Activated T-helper 1 cell treated with anti-CD3 and anti-CD28 coated beads, Interleukin-12 subunit alpha, Interleukin-12 subunit beta, Interleukin-2, Interleukin-4 antibody, amounts not matched to agents 30 ng/mL and 10 ng/mL and 1 ng/mL, durations not matched to agents 14 hours and 24 hours and 36 hours (primary cell): ENCODE data around the gene OR1J2. TPM values are rescaled to one million over a fixed set of nuclear protein-coding genes. Genes with fewer than 3 reads are reported as not detected.

Source experiments
- DNase-seq: peaks from one replicate; pipeline ENCODE4 v3.0.0; 2021; ENCODE audit warnings: low spot score
- H3K27ac Mint-ChIP-seq: one replicate; pipeline ENCODE4 v1.8.0; 2021; ENCODE audit warnings: mild to moderate bottlenecking, mixed read lengths
- H3K27me3 Mint-ChIP-seq: one replicate; pipeline ENCODE4 v1.8.0; 2022; ENCODE audit warnings: mild to moderate bottlenecking, moderate library complexity, mixed read lengths; ENCODE audit not compliant: insufficient read depth
- H3K36me3 Mint-ChIP-seq: one replicate; pipeline ENCODE4 v1.8.0; 2021; ENCODE audit warnings: low read depth, mixed read lengths
- H3K4me1 Mint-ChIP-seq: one replicate; pipeline ENCODE4 v1.8.0; 2021; ENCODE audit warnings: low read depth, mixed read lengths
- H3K4me3 Mint-ChIP-seq: one replicate; pipeline ENCODE4 v1.8.0; 2021; ENCODE audit warnings: mild to moderate bottlenecking, moderate library complexity, mixed read lengths
- H3K9me3 Mint-ChIP-seq: one replicate; pipeline ENCODE4 v1.8.0; 2021; ENCODE audit warnings: mixed read lengths
- intact Hi-C: fragments of 100-400 bp; cut with micrococcal nuclease; formaldehyde crosslinking; loops from one replicate; pipeline ENCODE4 v1.15.1; 2024
- total RNA-seq: library from RNA; stranded (reverse); gene quantifications from 2 replicates; pipeline ENCODE4 v1.2.3, GENCODE V29; 2022

Gene OR1J2, protein sequence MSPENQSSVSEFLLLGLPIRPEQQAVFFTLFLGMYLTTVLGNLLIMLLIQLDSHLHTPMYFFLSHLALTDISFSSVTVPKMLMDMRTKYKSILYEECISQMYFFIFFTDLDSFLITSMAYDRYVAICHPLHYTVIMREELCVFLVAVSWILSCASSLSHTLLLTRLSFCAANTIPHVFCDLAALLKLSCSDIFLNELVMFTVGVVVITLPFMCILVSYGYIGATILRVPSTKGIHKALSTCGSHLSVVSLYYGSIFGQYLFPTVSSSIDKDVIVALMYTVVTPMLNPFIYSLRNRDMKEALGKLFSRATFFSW
- not detected in 2 replicates for total RNA-seq

DNA sequence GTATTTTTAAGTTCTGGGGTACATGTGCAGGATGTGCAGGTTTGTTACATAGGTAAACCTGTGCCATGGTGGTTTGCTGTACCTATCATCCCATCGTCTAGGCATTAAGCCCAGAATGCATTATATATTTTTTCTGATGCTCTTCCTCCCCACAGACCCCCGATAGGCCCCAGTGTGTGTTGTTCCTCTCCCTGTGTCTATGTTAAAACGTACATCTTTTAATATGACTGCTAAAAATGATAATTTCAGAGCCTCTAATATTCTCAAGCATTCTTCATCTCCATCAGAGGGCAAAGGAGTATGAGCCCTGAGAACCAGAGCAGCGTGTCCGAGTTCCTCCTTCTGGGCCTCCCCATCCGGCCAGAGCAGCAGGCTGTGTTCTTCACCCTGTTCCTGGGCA lies at the start of gene OR1J2:
OR1J2 (plus strand) TSS at position 301 of the 400 bp plus-strand sequence; CDS start at position 301, 0 bp downstream.
- no peak for DNase-seq
- Mint-ChIP-seq H3K4me1 (no peaks in the 10 kb centered on the region), H3K4me3 (no peak within 1 kb of the TSS), H3K27me3 (peaks cover 3% of the 10 kb centered on the region), H3K9me3 (no peaks in the 10 kb centered on the region), H3K36me3 (no peaks in the 10 kb centered on the region), H3K27ac (no peak within 1 kb of the TSS)
- intact Hi-C loops: no loop called here

DNA sequence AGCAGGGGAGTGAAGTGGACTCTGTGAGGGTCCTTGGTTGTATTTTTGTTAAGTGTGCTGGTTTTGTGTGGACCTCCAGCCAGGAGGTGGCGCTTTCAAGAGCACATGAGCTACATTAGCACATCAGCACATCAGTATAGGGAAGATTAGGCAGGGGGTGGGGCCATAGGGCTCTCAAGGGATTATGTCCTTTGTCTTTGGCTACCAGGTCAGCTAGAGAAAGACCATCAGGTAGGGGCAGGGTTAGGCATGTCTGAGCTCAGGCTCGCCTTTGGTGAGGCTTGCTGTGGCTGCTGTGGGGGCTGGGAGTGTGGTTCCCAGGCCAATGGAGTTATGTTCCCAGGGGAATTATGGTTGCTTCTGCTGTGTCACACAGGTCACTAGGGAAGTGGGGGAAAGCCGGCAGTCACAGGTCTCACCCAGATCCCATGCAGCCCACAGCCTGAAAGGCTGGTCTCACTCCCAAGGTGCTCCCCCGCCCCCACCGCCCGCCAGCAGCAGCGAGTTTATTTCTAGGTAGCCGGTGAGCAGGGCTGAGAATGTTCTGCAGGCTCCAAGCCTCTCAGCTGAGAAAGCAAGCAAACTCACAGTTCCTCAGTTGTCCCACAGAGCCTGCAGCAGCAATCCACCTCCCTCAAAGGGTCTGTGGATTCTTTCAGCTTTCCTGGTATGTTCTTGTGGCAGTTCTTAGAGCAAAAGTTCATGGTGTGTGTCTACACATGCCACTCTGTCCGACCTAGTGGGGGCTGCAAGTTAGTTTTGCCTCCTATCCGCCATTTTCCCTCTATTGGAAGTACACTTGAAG lies 46.6 kb upstream of the OR1J2 start:
- intact Hi-C loops: loop anchor here (1.0 to 10.0 kb wide), 6 partner anchors 11 to 761 kb away; partner anchors contain the start of genes MRRF, RBM18 and RC3H2
- peak overlapping the region; percentile 81 for H3K4me3 Mint-ChIP-seq
- peaks cover 26% of the 10 kb centered on the region for H3K27me3 Mint-ChIP-seq
- H3K4me1 Mint-ChIP-seq: peaks cover 17% of the 10 kb centered on the region
- H3K9me3 Mint-ChIP-seq: no peaks in the 10 kb centered on the region
- H3K36me3 Mint-ChIP-seq: no peaks in the 10 kb centered on the region
- peak overlapping the region; percentile 80 for H3K27ac Mint-ChIP-seq
- DNase-seq: no peak

- Mint-ChIP-seq H3K4me1 (peaks cover 17% of the 10 kb centered on the region), H3K36me3 (no peaks in the 10 kb centered on the region), H3K27ac (peak overlapping the region; percentile 80), H3K9me3 (no peaks in the 10 kb centered on the region), H3K4me3 (peak overlapping the region; percentile 81), H3K27me3 (peaks cover 26% of the 10 kb centered on the region)
- peak; percentile 59 for DNase-seq
- intact Hi-C loops: loop anchor here (1.0 to 10.0 kb wide), 7 partner anchors 12 to 760 kb away; partner anchors contain the start of genes MRRF, RBM18 and RC3H2
These were observed 45.7 kb upstream of the OR1J2 start for GRCh38 chr9:122464633-122465567.

DNA sequence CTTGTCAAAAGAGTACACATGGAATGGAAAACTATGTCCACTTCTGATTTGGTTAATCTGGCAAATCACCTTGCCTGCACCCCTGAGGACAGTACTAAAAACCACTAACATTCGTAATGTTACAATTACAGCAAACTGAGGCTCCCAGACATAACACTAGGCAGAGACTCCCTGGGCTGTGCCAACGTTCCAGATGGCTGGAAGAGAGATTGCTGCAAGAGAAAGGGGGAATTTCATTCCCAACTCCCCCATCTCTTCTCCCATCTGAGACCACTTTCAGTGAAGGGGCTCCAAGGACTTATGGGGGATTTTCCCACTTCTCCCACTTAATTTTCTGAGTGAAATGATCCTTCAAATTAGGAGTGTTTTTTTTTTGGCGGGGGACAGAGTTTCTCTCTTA lies 44.1 kb upstream of the OR1J2 start:
- Mint-ChIP-seq H3K27ac (no peak overlapping the region), H3K27me3 (peaks cover 26% of the 10 kb centered on the region), H3K4me3 (no peak overlapping the region), H3K9me3 (no peaks in the 10 kb centered on the region), H3K36me3 (no peaks in the 10 kb centered on the region), H3K4me1 (peaks cover 17% of the 10 kb centered on the region)
- intact Hi-C loops: loop anchor here (10.0 kb wide), 2 partner anchors 438 to 758 kb away; partner anchors contain the start of gene RC3H2
- DNase-seq: no peak

DNA sequence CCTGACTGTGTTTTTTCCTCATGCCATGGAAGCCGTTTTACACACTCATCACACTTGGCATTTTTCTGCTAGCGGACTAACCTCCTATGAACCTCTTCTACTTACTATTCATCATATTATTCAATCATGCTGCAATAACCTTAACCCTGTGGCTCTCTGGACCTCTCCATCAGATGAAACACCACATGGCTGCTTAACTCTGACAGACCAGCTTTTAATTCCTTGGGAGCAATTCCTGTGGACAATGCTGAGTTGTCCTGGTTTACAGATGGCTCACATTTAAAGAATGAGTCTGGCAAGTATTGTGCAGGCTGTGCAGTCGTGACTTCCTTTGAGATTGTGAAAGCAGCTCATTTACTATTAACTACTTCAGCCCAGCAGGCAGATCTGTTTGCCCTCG lies 41.9 kb upstream of the OR1J2 start:
- Mint-ChIP-seq H3K36me3 (no peaks in the 10 kb centered on the region), H3K27ac (no peak overlapping the region), H3K27me3 (peaks cover 15% of the 10 kb centered on the region), H3K9me3 (no peaks in the 10 kb centered on the region), H3K4me1 (peaks cover 15% of the 10 kb centered on the region), H3K4me3 (no peak overlapping the region)
- intact Hi-C loops: loop anchor here (10.0 kb wide), 2 partner anchors 436 to 756 kb away; partner anchors contain the start of gene RC3H2
- DNase-seq: no peak

- DNase-seq: no peak
- no peak overlapping the region for H3K27ac Mint-ChIP-seq
- no peaks in the 10 kb centered on the region for H3K36me3 Mint-ChIP-seq
- H3K27me3 Mint-ChIP-seq: peaks cover 16% of the 10 kb centered on the region
- no peaks in the 10 kb centered on the region for H3K4me1 Mint-ChIP-seq
- no peak overlapping the region for H3K4me3 Mint-ChIP-seq
- intact Hi-C loops: no loop called here
- no peaks in the 10 kb centered on the region for H3K9me3 Mint-ChIP-seq
These were observed 36.0 kb upstream of the OR1J2 start for GRCh38 chr9:122474561-122474960.

DNA sequence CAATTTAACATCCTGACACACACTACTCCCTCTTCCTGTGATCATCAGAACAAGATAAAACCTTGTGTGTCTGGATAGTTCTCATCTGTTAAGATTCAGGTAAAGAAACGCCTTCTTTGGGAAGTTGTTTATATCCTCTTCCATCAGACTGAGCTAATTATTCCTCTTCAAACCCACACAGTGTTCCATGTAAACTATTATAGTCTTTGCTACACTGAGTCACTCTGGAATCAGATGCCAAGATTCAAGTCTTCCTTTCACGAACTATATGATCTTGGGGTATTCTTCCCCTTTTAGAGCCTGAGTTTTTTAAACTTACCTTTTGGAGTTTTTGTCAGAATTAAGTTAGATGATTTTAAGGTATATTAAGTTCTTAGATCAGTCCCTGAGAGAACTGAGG lies 34.9 kb upstream of the OR1J2 start:
- H3K9me3 Mint-ChIP-seq: no peaks in the 10 kb centered on the region
- no peak overlapping the region for H3K27ac Mint-ChIP-seq
- intact Hi-C loops: no loop called here
- no peak for DNase-seq
- peaks cover 16% of the 10 kb centered on the region for H3K27me3 Mint-ChIP-seq
- H3K36me3 Mint-ChIP-seq: no peaks in the 10 kb centered on the region
- no peak overlapping the region for H3K4me3 Mint-ChIP-seq
- H3K4me1 Mint-ChIP-seq: no peaks in the 10 kb centered on the region

GRCh38 chr9:122477346-122477745 lies 33.3 kb upstream of the OR1J2 start:
- Mint-ChIP-seq H3K27ac (no peak overlapping the region), H3K4me3 (no peak overlapping the region), H3K36me3 (no peaks in the 10 kb centered on the region), H3K9me3 (no peaks in the 10 kb centered on the region), H3K27me3 (peaks cover 13% of the 10 kb centered on the region), H3K4me1 (no peaks in the 10 kb centered on the region)
- no peak for DNase-seq
- intact Hi-C loops: no loop called here

DNA sequence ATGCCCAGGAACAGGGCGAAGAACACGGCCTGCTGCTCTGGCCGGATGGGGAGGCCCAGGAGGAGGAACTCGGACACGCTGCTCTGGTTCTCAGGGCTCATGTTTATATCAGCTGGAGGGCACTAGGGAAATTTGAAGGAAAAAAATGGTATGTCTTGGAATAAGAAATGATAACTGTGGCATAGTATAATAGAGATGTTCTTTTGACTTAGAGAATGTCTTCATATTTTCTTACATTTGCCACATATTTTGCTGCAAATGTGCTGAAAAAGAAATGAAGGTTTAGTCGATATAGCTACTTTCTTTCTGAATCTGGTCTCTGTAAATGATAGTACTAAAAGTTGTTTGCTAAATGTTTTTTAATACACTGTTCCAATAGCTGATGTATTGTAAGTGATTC lies 32.8 kb upstream of the OR1J2 start, which contains the start of gene OR1J1:
OR1J1 (minus strand) TSS at position 101 of the 400 bp plus-strand sequence; CDS start at position 101, 0 bp downstream.
- H3K4me1 Mint-ChIP-seq: no peaks in the 10 kb centered on the region
- no peaks in the 10 kb centered on the region for H3K36me3 Mint-ChIP-seq

GRCh38 chr9:122479062-122479461 lies 31.5 kb upstream of the OR1J2 start:
- no peak for DNase-seq
- Mint-ChIP-seq H3K4me3 (no peak overlapping the region), H3K9me3 (no peaks in the 10 kb centered on the region), H3K27me3 (peaks cover 5% of the 10 kb centered on the region), H3K27ac (no peak overlapping the region), H3K36me3 (no peaks in the 10 kb centered on the region), H3K4me1 (no peaks in the 10 kb centered on the region)
- intact Hi-C loops: no loop called here

More for the DNA sequence above, 32.8 kb upstream of the OR1J2 start, which contains the start of gene OR1J1:
- intact Hi-C loops: no loop called here
- H3K9me3 Mint-ChIP-seq: no peaks in the 10 kb centered on the region
- no peak within 1 kb of the TSS for H3K27ac Mint-ChIP-seq
- no peak within 1 kb of the TSS for H3K4me3 Mint-ChIP-seq
- DNase-seq: no peak
- peaks cover 13% of the 10 kb centered on the region for H3K27me3 Mint-ChIP-seq

GRCh38 chr9:122498883-122499288 lies 11.7 kb upstream of the OR1J2 start:
- peaks cover 7% of the 10 kb centered on the region for H3K27me3 Mint-ChIP-seq
- H3K36me3 Mint-ChIP-seq: no peaks in the 10 kb centered on the region
- DNase-seq: no peak
- H3K27ac Mint-ChIP-seq: no peak overlapping the region
- H3K4me1 Mint-ChIP-seq: no peaks in the 10 kb centered on the region
- no peak overlapping the region for H3K4me3 Mint-ChIP-seq
- intact Hi-C loops: loop anchor here (1.0 kb wide), 1 partner anchor 311 kb away; no protein-coding TSS in a partner anchor
- no peaks in the 10 kb centered on the region for H3K9me3 Mint-ChIP-seq

DNA sequence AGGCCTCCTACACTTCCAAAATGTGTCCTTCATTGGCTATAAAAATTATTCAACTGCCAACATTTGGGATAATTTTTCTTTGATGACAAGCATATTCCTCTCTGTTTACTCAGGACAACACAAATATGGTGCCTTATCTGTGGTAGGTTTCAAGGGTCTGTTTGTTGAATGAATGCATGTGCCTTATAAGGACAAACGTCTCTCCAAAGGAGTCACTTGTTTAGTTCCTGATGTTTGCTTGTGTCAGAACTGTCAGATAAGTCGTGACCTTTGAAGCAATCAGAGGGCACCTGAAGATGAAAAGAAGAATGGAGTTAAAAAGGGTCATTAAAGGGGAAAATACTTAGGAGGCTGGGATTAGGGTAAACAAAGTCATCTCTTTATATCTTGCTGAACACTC lies 3.6 kb upstream of the OR1J2 start:
- no peak overlapping the region for H3K4me3 Mint-ChIP-seq
- DNase-seq: no peak
- H3K4me1 Mint-ChIP-seq: no peaks in the 10 kb centered on the region
- H3K27me3 Mint-ChIP-seq: no peaks in the 10 kb centered on the region
- H3K36me3 Mint-ChIP-seq: no peaks in the 10 kb centered on the region
- no peaks in the 10 kb centered on the region for H3K9me3 Mint-ChIP-seq
- intact Hi-C loops: no loop called here
- H3K27ac Mint-ChIP-seq: no peak overlapping the region
